Measurements from ENCODE around the gene PLXND1.

Gene PLXND1

GRCh38 chr3:129622226-129622874 is 15.9 kb upstream of the PLXND1 start:
- no peak overlapping the region for H3K4me3 ChIP-seq (ENCODE audit: low read depth, low read length)
- no peak for DNase-seq (ENCODE audit: low read depth)
- no peak for TF ChIP-seq CTCF (IDR thresholded peaks at IDR 0.05; ENCODE audit: low read depth, low read length, missing control alignments)

- no peak for DNase-seq (ENCODE audit: low read depth)
- TF ChIP-seq CTCF (IDR thresholded peaks at IDR 0.05; ENCODE audit: low read depth, low read length, missing control alignments): no peak
- no peak overlapping the region for H3K4me3 ChIP-seq (ENCODE audit: low read depth, low read length)
Measured at GRCh38 chr3:129621626-129622225, 15.2 kb upstream of the PLXND1 start.

GRCh38 chr3:129620828-129621559 is 14.5 kb upstream of the PLXND1 start:
- no peak for TF ChIP-seq CTCF (IDR thresholded peaks at IDR 0.05; ENCODE audit: low read depth, low read length, missing control alignments)
- DNase-seq (ENCODE audit: low read depth): no peak
- H3K4me3 ChIP-seq (ENCODE audit: low read depth, low read length): no peak overlapping the region

- DNase-seq (ENCODE audit: low read depth): no peak
- no peak overlapping the region for H3K4me3 ChIP-seq (ENCODE audit: low read depth, low read length)
- TF ChIP-seq CTCF (IDR thresholded peaks at IDR 0.05; ENCODE audit: low read depth, low read length, missing control alignments): no peak
Measured at GRCh38 chr3:129619726-129620162, 13.3 kb upstream of the PLXND1 start.

- DNase-seq (ENCODE audit: low read depth): no peak
- TF ChIP-seq CTCF (IDR thresholded peaks at IDR 0.05; ENCODE audit: low read depth, low read length, missing control alignments): no peak
- H3K4me3 ChIP-seq (ENCODE audit: low read depth, low read length): no peak overlapping the region
Measured at GRCh38 chr3:129618901-129619671, 12.6 kb upstream of the PLXND1 start.

- H3K4me3 ChIP-seq (ENCODE audit: low read depth, low read length): no peak overlapping the region
- TF ChIP-seq CTCF (IDR thresholded peaks at IDR 0.05; ENCODE audit: low read depth, low read length, missing control alignments): no peak
- DNase-seq (ENCODE audit: low read depth): no peak
Measured at GRCh38 chr3:129618186-129618820, 11.8 kb upstream of the PLXND1 start.
